ENCODE measurements around the gene MLF1. TPM values are rescaled to one million over a fixed set of nuclear protein-coding genes. Genes with fewer than 3 reads are reported as not detected.

MLF1 gene
- total RNA-seq, 1 donor from 2014 or later = 59.8 TPM

GRCh38 chr3:158573714-158574113 lies 2.7 kb downstream of the MLF1 start:
- H3K27me3 Mint-ChIP-seq (ENCODE audit: unreplicated experiment) = peaks cover 10% of the 10 kb centered on the region
- no peak overlapping the region for H3K27ac Mint-ChIP-seq (ENCODE audit: unreplicated experiment)
- no peak for DNase-seq (ENCODE audit: low spot score)
- no peak overlapping the region for H3K4me3 Mint-ChIP-seq (ENCODE audit: unreplicated experiment)
- peaks cover 4% of the 10 kb centered on the region for H3K36me3 Mint-ChIP-seq (ENCODE audit: low read depth, unreplicated experiment)
- TF ChIP-seq CTCF (IDR thresholded peaks at IDR 0.05; ENCODE audit: unreplicated experiment) = no peak
- no peaks in the 10 kb centered on the region for H3K9me3 Mint-ChIP-seq (ENCODE audit: unreplicated experiment)
- peaks cover 31% of the 10 kb centered on the region for H3K4me1 Mint-ChIP-seq (ENCODE audit: unreplicated experiment)

GRCh38 chr3:158574646-158575045 lies 3.7 kb downstream of the MLF1 start:
- Mint-ChIP-seq H3K4me3 (ENCODE audit: unreplicated experiment) (no peak overlapping the region), H3K27ac (ENCODE audit: unreplicated experiment) (no peak overlapping the region), H3K9me3 (ENCODE audit: unreplicated experiment) (no peaks in the 10 kb centered on the region), H3K36me3 (ENCODE audit: low read depth, unreplicated experiment) (peaks cover 4% of the 10 kb centered on the region), H3K27me3 (ENCODE audit: unreplicated experiment) (peaks cover 10% of the 10 kb centered on the region), H3K4me1 (ENCODE audit: unreplicated experiment) (peaks cover 26% of the 10 kb centered on the region)
- no peak for TF ChIP-seq CTCF (IDR thresholded peaks at IDR 0.05; ENCODE audit: unreplicated experiment)
- no peak for DNase-seq (ENCODE audit: low spot score)

GRCh38 chr3:158590223-158590622 lies 19.2 kb downstream of the MLF1 start:
- Mint-ChIP-seq H3K27ac (ENCODE audit: unreplicated experiment) (no peak overlapping the region), H3K36me3 (ENCODE audit: low read depth, unreplicated experiment) (no peaks in the 10 kb centered on the region), H3K9me3 (ENCODE audit: unreplicated experiment) (no peaks in the 10 kb centered on the region), H3K4me3 (ENCODE audit: unreplicated experiment) (no peak overlapping the region), H3K4me1 (ENCODE audit: unreplicated experiment) (no peaks in the 10 kb centered on the region), H3K27me3 (ENCODE audit: unreplicated experiment) (peaks cover 3% of the 10 kb centered on the region)
- TF ChIP-seq CTCF (IDR thresholded peaks at IDR 0.05; ENCODE audit: unreplicated experiment) = no peak
- no peak for DNase-seq (ENCODE audit: low spot score)

GRCh38 chr3:158600787-158601186 lies 29.8 kb downstream of the MLF1 start:
- no peak for TF ChIP-seq CTCF (IDR thresholded peaks at IDR 0.05; ENCODE audit: unreplicated experiment)
- no peak for DNase-seq (ENCODE audit: low spot score)
- no peaks in the 10 kb centered on the region for H3K36me3 Mint-ChIP-seq (ENCODE audit: low read depth, unreplicated experiment)
- no peaks in the 10 kb centered on the region for H3K9me3 Mint-ChIP-seq (ENCODE audit: unreplicated experiment)
- no peaks in the 10 kb centered on the region for H3K4me1 Mint-ChIP-seq (ENCODE audit: unreplicated experiment)
- H3K27me3 Mint-ChIP-seq (ENCODE audit: unreplicated experiment) = no peaks in the 10 kb centered on the region
- no peak overlapping the region for H3K27ac Mint-ChIP-seq (ENCODE audit: unreplicated experiment)
- H3K4me3 Mint-ChIP-seq (ENCODE audit: unreplicated experiment) = no peak overlapping the region

GRCh38 chr3:158602227-158602626 lies 31.2 kb downstream of the MLF1 start:
- no peak for DNase-seq (ENCODE audit: low spot score)

More at GRCh38 chr3:158602227-158602626, 31.2 kb downstream of the MLF1 start:
- Mint-ChIP-seq H3K4me1 (ENCODE audit: unreplicated experiment) (no peaks in the 10 kb centered on the region), H3K27ac (ENCODE audit: unreplicated experiment) (no peak overlapping the region), H3K4me3 (ENCODE audit: unreplicated experiment) (no peak overlapping the region), H3K27me3 (ENCODE audit: unreplicated experiment) (no peaks in the 10 kb centered on the region), H3K36me3 (ENCODE audit: low read depth, unreplicated experiment) (no peaks in the 10 kb centered on the region), H3K9me3 (ENCODE audit: unreplicated experiment) (no peaks in the 10 kb centered on the region)
- no peak for TF ChIP-seq CTCF (IDR thresholded peaks at IDR 0.05; ENCODE audit: unreplicated experiment)
